Measurements from ENCODE around the gene ACTN1. TPM values are rescaled to one million over a fixed set of nuclear protein-coding genes. Genes with fewer than 3 reads are reported as not detected.

ACTN1 gene
- total and polyA plus RNA-seq, 7 experiments from 2014 or later, result 41.3 to 390 (median 227) TPM

DNA sequence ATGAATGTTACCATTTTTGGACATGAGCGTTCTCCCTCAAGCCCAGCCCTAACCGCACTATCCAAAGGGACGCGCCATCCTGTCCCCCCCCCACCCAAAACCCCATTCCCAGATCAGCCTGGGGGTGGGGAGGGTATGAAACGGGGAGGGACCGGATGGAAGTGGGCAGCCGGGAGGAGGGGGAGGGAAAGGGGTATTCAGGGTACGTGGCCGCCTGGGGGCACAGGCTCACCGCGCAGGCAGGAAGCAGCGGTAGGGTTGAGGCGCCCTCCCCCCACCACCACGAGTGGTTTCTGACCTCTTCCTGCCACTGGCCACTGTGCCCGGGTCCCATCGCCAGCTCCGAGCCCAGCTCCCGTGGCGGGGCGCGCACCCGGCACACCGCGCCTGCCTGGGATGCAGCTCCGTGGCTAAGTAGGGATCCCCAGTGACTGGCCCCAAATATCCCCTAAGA, 1.4 kb downstream of the ACTN1 start:
- Histone ChIP-seq H3K4me1 (ENCODE audit: control insufficient read depth in 2 of 2, insufficient read depth in 2 of 2, low read length in 2 of 2) (peaks cover 5 to 33% of the 10 kb centered on the region in 2 donors), H3K27ac (ENCODE audit: low read depth, low read length) (peak overlapping the region; percentile 87), H3K27me3 (ENCODE audit: control insufficient read depth in 2 of 2, insufficient read depth in 2 of 2, low read length in 2 of 2) (no peaks in the 10 kb centered on the region), H3K36me3 (ENCODE audit: control insufficient read depth in 2 of 3, insufficient read depth in 3 of 3, low read length in 3 of 3) (peaks cover 0 to 42% (median 6%) of the 10 kb centered on the region in 3 experiments), H3K9me3 (ENCODE audit: control insufficient read depth in 2 of 3, low read length in 3 of 3) (peaks cover 0 to 7% (median 0%) of the 10 kb centered on the region in 3 experiments), H3K4me3 (ENCODE audit: low read length) (peak overlapping the region; percentile 83)
- peak overlapping the region; percentile 75 to 98 (median 90) for H3K4me3 Mint-ChIP-seq
- peaks cover 14 to 33% (median 28%) of the 10 kb centered on the region in 5 donors for H3K36me3 Mint-ChIP-seq
- H3K9me3 Mint-ChIP-seq, result peaks cover 0 to 8% (median 2%) of the 10 kb centered on the region in 11 donors
- peak; percentile 42 for ATAC-seq
- H3K27ac Mint-ChIP-seq, result peak overlapping the region; percentile 77 to 100 (median 98)
- intact Hi-C loops (cut with micrococcal nuclease), result loop anchor here (1.0 to 10.0 kb wide), 9 partner anchors 9 to 787 kb away; partner anchors contain the start of genes DCAF5 (in 2 of the 2), SRSF5 (in 1 of the 2) and SUSD6 (in 1 of the 2)
- peaks cover 29 to 64% (median 60%) of the 10 kb centered on the region in 7 donors for H3K4me1 Mint-ChIP-seq
- POLR2A ChIA-PET, result interaction anchor here (0.6 to 3.8 kb wide), 17 partner anchors 10 to 66 kb away, joined by 3 to 38 read pairs (median 4); no protein-coding TSS in a partner anchor
- DNase-seq, result peak in 8 of 9 donors; percentile 41 to 62 (median 50)
- peaks cover 0 to 29% (median 0%) of the 10 kb centered on the region in 5 donors for H3K27me3 Mint-ChIP-seq
- CTCF ChIA-PET, result interaction anchor here (0.5 to 2.8 kb wide), 10 partner anchors 10 to 690 kb away, joined by 3 to 8 read pairs (median 4); no protein-coding TSS in a partner anchor

DNA sequence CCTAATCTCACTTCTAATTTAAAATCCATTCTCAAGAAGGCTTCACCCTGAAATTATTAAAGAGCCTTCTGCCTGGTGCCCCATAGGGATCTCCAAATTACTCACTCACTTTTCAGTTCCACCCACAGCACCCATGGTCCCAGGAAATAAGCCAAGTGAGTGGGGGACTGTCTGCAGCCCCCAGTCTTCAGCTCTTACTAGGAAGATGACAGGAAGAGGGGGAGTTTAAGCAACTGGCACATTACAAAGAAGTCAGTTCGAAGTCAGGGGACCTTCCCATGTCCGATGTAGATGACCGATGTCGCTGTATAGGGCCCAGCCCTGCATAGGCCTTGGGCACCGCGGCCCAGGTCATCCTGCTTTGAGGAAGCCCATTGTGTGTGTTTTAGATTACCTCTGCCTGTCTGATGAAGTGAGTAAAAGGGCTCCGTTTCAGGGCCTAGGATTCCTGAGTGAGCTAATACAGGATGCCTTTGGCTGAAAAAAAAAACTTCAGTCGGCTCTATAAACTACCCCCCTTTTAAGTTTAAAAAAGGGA, 1.9 kb downstream of the ACTN1 start:
- peaks cover 0 to 24% (median 0%) of the 10 kb centered on the region in 5 donors for H3K27me3 Mint-ChIP-seq
- peak in 4 of 9 donors; percentile 30 to 44 (median 36) for DNase-seq
- H3K36me3 Mint-ChIP-seq, result peaks cover 18 to 38% (median 33%) of the 10 kb centered on the region in 5 donors
- H3K27ac Mint-ChIP-seq, result peak overlapping the region; percentile 71 to 100 (median 98)
- POLR2A ChIA-PET, result interaction anchor here (0.8 to 3.8 kb wide), 13 partner anchors 9 to 61 kb away, joined by 3 to 38 read pairs (median 5); no protein-coding TSS in a partner anchor
- Histone ChIP-seq H3K27me3 (ENCODE audit: control insufficient read depth in 2 of 2, insufficient read depth in 2 of 2, low read length in 2 of 2) (no peaks in the 10 kb centered on the region), H3K9me3 (ENCODE audit: control insufficient read depth in 2 of 3, low read length in 3 of 3) (peaks cover 0 to 7% (median 0%) of the 10 kb centered on the region in 3 experiments), H3K27ac (ENCODE audit: low read depth, low read length) (peak overlapping the region; percentile 87), H3K4me1 (ENCODE audit: control insufficient read depth in 2 of 2, insufficient read depth in 2 of 2, low read length in 2 of 2) (peaks cover 5 to 36% of the 10 kb centered on the region in 2 donors), H3K36me3 (ENCODE audit: control insufficient read depth in 2 of 3, insufficient read depth in 3 of 3, low read length in 3 of 3) (peaks cover 0 to 45% (median 6%) of the 10 kb centered on the region in 3 experiments), H3K4me3 (ENCODE audit: low read length) (peak overlapping the region; percentile 83)
- intact Hi-C loops (cut with micrococcal nuclease), result loop anchor here (1.0 to 10.0 kb wide), 5 partner anchors 9 to 788 kb away; partner anchors contain the start of genes DCAF5 (in 2 of the 2), SRSF5 (in 1 of the 2) and SUSD6 (in 1 of the 2)
- no peak for ATAC-seq
- CTCF ChIA-PET, result interaction anchor here (0.8 to 2.8 kb wide), 8 partner anchors 10 to 66 kb away, joined by 3 to 8 read pairs (median 4); no protein-coding TSS in a partner anchor
- peaks cover 0 to 11% (median 2%) of the 10 kb centered on the region in 11 donors for H3K9me3 Mint-ChIP-seq
- peaks cover 32 to 69% (median 65%) of the 10 kb centered on the region in 7 donors for H3K4me1 Mint-ChIP-seq
- peak overlapping the region; percentile 75 to 98 (median 90) for H3K4me3 Mint-ChIP-seq

DNA sequence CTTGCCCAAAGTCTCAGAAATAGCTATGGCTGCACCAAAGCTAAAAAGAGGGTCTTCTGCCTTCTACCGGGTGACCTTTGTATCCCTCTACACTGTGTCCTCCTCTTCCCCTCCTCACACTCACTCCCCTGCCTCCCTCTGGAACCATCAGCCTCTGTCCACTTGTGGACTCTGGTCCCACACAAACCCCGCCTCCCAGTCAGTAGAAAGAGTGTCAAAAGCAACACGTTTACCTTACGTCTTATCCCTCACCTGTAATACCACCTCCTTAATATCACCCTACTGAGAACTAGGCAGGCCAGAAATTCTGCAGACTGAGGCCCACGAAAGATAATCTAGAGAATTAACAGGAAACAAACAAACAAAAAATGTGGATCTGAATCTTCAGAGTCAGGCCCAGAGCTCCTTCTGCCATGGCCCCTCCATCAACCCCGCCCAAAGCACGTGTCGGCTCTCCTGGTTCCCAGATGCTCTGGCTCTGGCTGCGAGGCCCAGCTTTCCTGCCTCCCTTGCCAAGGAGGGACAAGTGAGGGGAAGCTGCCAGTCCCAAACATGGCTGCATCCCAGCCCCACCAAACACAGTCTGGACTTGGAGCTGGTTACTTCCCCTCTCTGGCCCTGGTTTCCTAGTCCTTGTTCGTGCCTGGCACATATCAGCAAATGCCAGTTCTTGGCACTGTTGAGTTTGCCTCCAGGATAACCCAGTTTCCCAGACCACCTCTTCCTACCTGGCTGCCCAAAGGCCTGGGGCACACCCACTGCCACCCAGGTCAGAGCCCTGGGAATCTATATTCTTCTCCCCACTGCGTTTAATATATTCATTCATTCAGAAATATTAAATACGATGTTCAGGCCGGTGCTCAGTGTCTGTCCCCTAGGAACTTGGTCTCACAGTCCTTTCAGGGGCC, 2.7 kb downstream of the ACTN1 start:
- peaks cover 0 to 11% (median 2%) of the 10 kb centered on the region in 11 donors for H3K9me3 Mint-ChIP-seq
- ChIA-PET CTCF (interaction anchor here (1.0 to 2.8 kb wide), 4 partner anchors 25 to 66 kb away, joined by 3 to 8 read pairs (median 6); no protein-coding TSS in a partner anchor), POLR2A (interaction anchor here (0.7 to 3.8 kb wide), 13 partner anchors 8 to 58 kb away, joined by 3 to 38 read pairs (median 4); no protein-coding TSS in a partner anchor)
- ATAC-seq (no peak), DNase-seq (no peak)
- H3K4me3 Mint-ChIP-seq, result peak overlapping the region; percentile 75 to 98 (median 90)
- H3K27me3 Mint-ChIP-seq, result peaks cover 0 to 16% (median 0%) of the 10 kb centered on the region in 5 donors
- Histone ChIP-seq H3K4me1 (ENCODE audit: control insufficient read depth in 2 of 2, insufficient read depth in 2 of 2, low read length in 2 of 2) (peaks cover 5 to 44% of the 10 kb centered on the region in 2 donors), H3K27me3 (ENCODE audit: control insufficient read depth in 2 of 2, insufficient read depth in 2 of 2, low read length in 2 of 2) (no peaks in the 10 kb centered on the region), H3K36me3 (ENCODE audit: control insufficient read depth in 2 of 3, insufficient read depth in 3 of 3, low read length in 3 of 3) (peaks cover 0 to 45% (median 6%) of the 10 kb centered on the region in 3 experiments), H3K27ac (ENCODE audit: low read depth, low read length) (peak overlapping the region; percentile 87), H3K4me3 (ENCODE audit: low read length) (peak overlapping the region; percentile 83), H3K9me3 (ENCODE audit: control insufficient read depth in 2 of 3, low read length in 3 of 3) (peaks cover 0 to 7% (median 0%) of the 10 kb centered on the region in 3 experiments)
- H3K27ac Mint-ChIP-seq, result peak overlapping the region; percentile 71 to 100 (median 98)
- intact Hi-C loops (cut with micrococcal nuclease), result loop anchor here (1.0 to 10.0 kb wide), 5 partner anchors 8 to 788 kb away; partner anchors contain the start of genes DCAF5 (in 2 of the 2), SRSF5 (in 1 of the 2) and SUSD6 (in 1 of the 2)
- peaks cover 18 to 43% (median 37%) of the 10 kb centered on the region in 5 donors for H3K36me3 Mint-ChIP-seq
- peaks cover 39 to 73% (median 68%) of the 10 kb centered on the region in 7 donors for H3K4me1 Mint-ChIP-seq

GRCh38 chr14:68975667-68976066, 3.4 kb downstream of the ACTN1 start:
- ATAC-seq (no peak), DNase-seq (no peak)
- Histone ChIP-seq H3K27me3 (ENCODE audit: control insufficient read depth in 2 of 2, insufficient read depth in 2 of 2, low read length in 2 of 2) (no peaks in the 10 kb centered on the region), H3K36me3 (ENCODE audit: control insufficient read depth in 2 of 3, insufficient read depth in 3 of 3, low read length in 3 of 3) (peaks cover 0 to 45% (median 6%) of the 10 kb centered on the region in 3 experiments), H3K4me1 (ENCODE audit: control insufficient read depth in 2 of 2, insufficient read depth in 2 of 2, low read length in 2 of 2) (peaks cover 5 to 52% of the 10 kb centered on the region in 2 donors), H3K27ac (ENCODE audit: low read depth, low read length) (peak overlapping the region; percentile 87), H3K9me3 (ENCODE audit: control insufficient read depth in 2 of 3, low read length in 3 of 3) (peaks cover 0 to 7% (median 0%) of the 10 kb centered on the region in 3 experiments), H3K4me3 (ENCODE audit: low read length) (no peak overlapping the region)
- POLR2A ChIA-PET, result interaction anchor here (0.7 to 3.8 kb wide), 6 partner anchors 9 to 63 kb away, joined by 3 to 18 read pairs (median 4); no protein-coding TSS in a partner anchor
- CTCF ChIA-PET, result interaction anchor here (1.6 kb wide), 1 partner anchor 49 kb away, joined by 7 read pairs; no protein-coding TSS in a partner anchor
- intact Hi-C loops (cut with micrococcal nuclease), result loop anchor here (5.0 to 10.0 kb wide), 4 partner anchors 117 to 789 kb away; partner anchors contain the start of genes DCAF5 (in 2 of the 2), SRSF5 (in 1 of the 2) and SUSD6 (in 1 of the 2)
- peak overlapping the region in 8 of 9 donors; percentile 90 to 100 (median 98) for H3K27ac Mint-ChIP-seq
- H3K36me3 Mint-ChIP-seq, result peaks cover 18 to 46% (median 39%) of the 10 kb centered on the region in 5 donors
- H3K4me3 Mint-ChIP-seq, result peak overlapping the region in 9 of 10 donors; percentile 75 to 98 (median 91)
- peaks cover 0 to 12% (median 0%) of the 10 kb centered on the region in 5 donors for H3K27me3 Mint-ChIP-seq
- H3K4me1 Mint-ChIP-seq, result peaks cover 46 to 75% (median 70%) of the 10 kb centered on the region in 7 donors
- H3K9me3 Mint-ChIP-seq, result peaks cover 0 to 11% (median 2%) of the 10 kb centered on the region in 11 donors

DNA sequence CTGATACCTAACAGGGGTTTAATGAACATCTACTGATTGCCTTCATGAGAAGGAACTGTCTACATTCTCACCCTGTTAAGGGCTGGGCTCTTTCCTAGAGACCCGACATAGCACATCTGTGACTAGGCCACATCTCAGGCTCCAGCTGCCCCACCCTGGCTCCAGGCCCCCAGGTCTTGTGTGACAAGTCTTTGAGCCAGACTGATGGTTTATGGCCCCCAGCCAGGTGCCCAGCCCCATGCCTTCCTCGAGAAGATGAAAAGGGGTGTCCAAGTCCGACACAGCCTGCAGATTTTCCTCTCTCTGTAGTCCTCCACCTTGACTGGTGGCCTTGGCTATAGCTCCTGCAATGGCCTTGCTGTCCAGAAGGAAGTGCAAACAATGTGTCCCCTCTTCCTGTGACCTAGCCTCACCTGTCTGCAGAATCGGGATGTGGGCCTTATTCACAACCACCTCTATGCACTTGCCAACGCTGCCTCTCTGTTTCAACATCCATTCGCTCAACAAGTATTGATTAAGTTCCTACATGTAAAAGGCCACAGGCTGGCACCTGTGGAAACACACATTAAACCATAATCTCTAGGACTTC, 4.2 kb downstream of the ACTN1 start:
- Histone ChIP-seq H3K27me3 (ENCODE audit: control insufficient read depth in 2 of 2, insufficient read depth in 2 of 2, low read length in 2 of 2) (no peaks in the 10 kb centered on the region), H3K27ac (ENCODE audit: low read depth, low read length) (peak overlapping the region; percentile 87), H3K4me1 (ENCODE audit: control insufficient read depth in 2 of 2, insufficient read depth in 2 of 2, low read length in 2 of 2) (peaks cover 7 to 56% of the 10 kb centered on the region in 2 donors), H3K9me3 (ENCODE audit: control insufficient read depth in 2 of 3, low read length in 3 of 3) (peaks cover 0 to 7% (median 0%) of the 10 kb centered on the region in 3 experiments), H3K36me3 (ENCODE audit: control insufficient read depth in 2 of 3, insufficient read depth in 3 of 3, low read length in 3 of 3) (peaks cover 0 to 45% (median 6%) of the 10 kb centered on the region in 3 experiments), H3K4me3 (ENCODE audit: low read length) (no peak overlapping the region)
- intact Hi-C loops (cut with micrococcal nuclease), result loop anchor here (5.0 to 10.0 kb wide), 5 partner anchors 117 to 1158 kb away; partner anchors contain the start of genes DCAF5 (in 2 of the 2), RAD51B (in 1 of the 2), SRSF5 (in 1 of the 2) and SUSD6 (in 1 of the 2)
- H3K27me3 Mint-ChIP-seq, result peaks cover 0 to 4% (median 0%) of the 10 kb centered on the region in 5 donors
- POLR2A ChIA-PET, result interaction anchor here (0.7 to 3.8 kb wide), 4 partner anchors 12 to 62 kb away, joined by 3 to 18 read pairs (median 4); no protein-coding TSS in a partner anchor
- peaks cover 49 to 76% (median 71%) of the 10 kb centered on the region in 7 donors for H3K4me1 Mint-ChIP-seq
- H3K27ac Mint-ChIP-seq, result peak overlapping the region in 8 of 9 donors; percentile 90 to 100 (median 98)
- peak overlapping the region in 9 of 10 donors; percentile 6 to 98 (median 90) for H3K4me3 Mint-ChIP-seq
- ATAC-seq, result no peak
- peaks cover 18 to 46% (median 39%) of the 10 kb centered on the region in 5 donors for H3K36me3 Mint-ChIP-seq
- no peak for DNase-seq
- peaks cover 0 to 11% (median 2%) of the 10 kb centered on the region in 11 donors for H3K9me3 Mint-ChIP-seq
- CTCF ChIA-PET, result interaction anchor here (1.3 to 1.6 kb wide), 2 partner anchors 62 to 116 kb away, joined by 3 to 4 read pairs; no protein-coding TSS in a partner anchor
